ENCODE measurements around the gene CHN1.

- TF ChIP-seq POLR2A (IDR thresholded peaks at IDR 0.05) (no peak), CTCF (IDR thresholded peaks at IDR 0.05) (no peak)
Observed at GRCh38 chr2:175026385-175026784, 21.2 kb upstream of the CHN1 start.

Data from thyroid gland (tissue), 4 donors.